HepG2 (cell line): ENCODE data around the gene SFR1. TPM values are rescaled to one million over a fixed set of nuclear protein-coding genes. Genes with fewer than 3 reads are reported as not detected.

ENCODE experiments used
- ATAC-seq: fragments of 200-7000 bp; cut with Tn5 transposase; 3 replicates; pipeline ENCODE4 v1.9.1; 2020; ENCODE audit warnings: mild to moderate bottlenecking, moderate library complexity
- BruUV-seq: library from RNA; stranded (reverse); fragments of 400-500 nt; replicated peaks from 2 replicates; lab custom pipeline; 2021; lab: Mats Ljungman, UMichigan
- CTCF ChIA-PET: fragments of 300-600 bp; formaldehyde crosslinking; extraction: SDS; loops from one replicate; lab custom pipeline; 2021; ENCODE audit warnings: low total read pairs, inconsistent platforms, low intra/inter-chr PET ratio; lab: Yijun Ruan, JAX
- POLR2A ChIA-PET: fragments of 350-600 bp; sonication (Branson Sonifier 250); formaldehyde crosslinking; loops from one replicate; lab custom pipeline; 2020; ENCODE audit warnings: antibody characterized with exemption, inconsistent platforms; lab: Yijun Ruan, JAX
- DNase-seq: peaks from one replicate; pipeline ENCODE4 v3.0.0-alpha.2; 2015; ENCODE audit warnings: low spot score
- FAIRE-seq: peaks from 3 replicates; lab custom pipeline; 2011; peaks lifted over from hg19 to GRCh38; lab: Jason Lieb, UNC
- H2AFZ ChIP-seq: one replicate; pipeline ENCODE4 v1.6.1; 2011; ENCODE audit warnings: low read length, inconsistent platforms
- H3K27ac ChIP-seq: fragments of 300-600 bp; 3 replicates; pipeline ENCODE4 v1.8.0; 2011; ENCODE audit warnings: mixed run types, mild to moderate bottlenecking, mixed read lengths, low read length, inconsistent platforms; ENCODE audit not compliant: insufficient read depth; ENCODE audit errors: extremely low read length
- H3K27me3 ChIP-seq, 2 experiments: fragments of 200-600 bp in 1 of 2; 2 replicates in 1 of 2; 3 replicates in 1 of 2; pipeline versions ENCODE4 v1.6.0 to v1.8.0; 2011; ENCODE audit warnings: low read length in 2 of 2, mild to moderate bottlenecking in 2 of 2, moderate library complexity in 2 of 2, inconsistent platforms in 1 of 2; ENCODE audit not compliant: insufficient read depth in 2 of 2, control insufficient read depth in 1 of 2
- H3K36me3 ChIP-seq, 2 experiments: fragments of 200-600 bp in 1 of 2; replicated peaks in 1 of 2; 2 replicates in 1 of 2; 3 replicates in 1 of 2; pipeline versions ENCODE4 v1.5.1 to v1.8.0; 2011; ENCODE audit warnings: low read length in 2 of 2, inconsistent platforms in 1 of 2; ENCODE audit not compliant: insufficient read depth in 2 of 2, control insufficient read depth in 1 of 2
- H3K4me1 ChIP-seq: 2 replicates; pipeline ENCODE4 v1.5.1; 2012; ENCODE audit warnings: low read length, inconsistent platforms; ENCODE audit not compliant: insufficient read depth
- H3K4me2 ChIP-seq: 2 replicates; pipeline ENCODE4 v1.6.0; 2011; ENCODE audit warnings: low read depth, low read length, inconsistent platforms
- H3K4me3 ChIP-seq, 3 experiments: fragments of 200-600 bp in 1 of 3; sonication (generic), shearing (Covaris generic) in 1 of 3; replicated peaks in 1 of 3; 2 replicates each; pipeline ENCODE4 v1.5.1; 2011 to 2016; ENCODE audit warnings: low read length in 3 of 3, inconsistent platforms in 2 of 3, low read depth in 2 of 3, mild to moderate bottlenecking in 2 of 3, control low read depth in 1 of 3, mixed read lengths in 1 of 3; ENCODE audit not compliant: insufficient read depth in 1 of 3
- H3K79me2 ChIP-seq: one replicate; pipeline ENCODE4 v1.6.1; 2011; ENCODE audit warnings: low read length, inconsistent platforms; ENCODE audit not compliant: insufficient read depth
- H3K9ac ChIP-seq: 2 replicates; pipeline ENCODE4 v1.6.0; 2011; ENCODE audit warnings: mild to moderate bottlenecking, low read depth, low read length, inconsistent platforms; ENCODE audit not compliant: insufficient read depth
- H3K9me3 ChIP-seq: 2 replicates; pipeline ENCODE4 v1.5.1; 2012; ENCODE audit warnings: mild to moderate bottlenecking, low read length
- H4K20me1 ChIP-seq: 2 replicates; pipeline ENCODE4 v1.6.0; 2011; ENCODE audit warnings: inconsistent platforms, mild to moderate bottlenecking, low read length, moderate library complexity; ENCODE audit not compliant: insufficient read depth
- BATF2 ChIP-seq: sonication (generic); formaldehyde crosslinking; IDR thresholded peaks from 2 replicates; pipeline ENCODE4 v1.8.0; 2022; ENCODE audit warnings: mild to moderate bottlenecking, missing genetic modification reagents, moderate library complexity
- DRAP1 ChIP-seq: IDR thresholded peaks from 2 replicates; pipeline ENCODE4 v1.6.1; 2016; ENCODE audit warnings: missing genetic modification reagents, missing compliant biosample characterization
- EHMT2 ChIP-seq: fragments of 200-600 bp; sonication (generic); IDR thresholded peaks from 2 replicates; pipeline ENCODE4 v1.7.0; 2017; ENCODE audit warnings: antibody characterized with exemption, low read depth, low read length, borderline replicate concordance
- HINFP ChIP-seq: sonication (generic); formaldehyde crosslinking; IDR thresholded peaks from 2 replicates; pipeline ENCODE4 v1.4.0; 2020; ENCODE audit warnings: low read depth, mild to moderate bottlenecking, missing genetic modification reagents
- MIXL1 ChIP-seq: IDR thresholded peaks from 2 replicates; pipeline ENCODE4 v1.6.1; 2016
- MTF2 ChIP-seq: sonication (generic); formaldehyde crosslinking; IDR thresholded peaks from 2 replicates; pipeline ENCODE4 v1.5.0; 2020; ENCODE audit warnings: missing genetic modification reagents, borderline replicate concordance
- MXD1 ChIP-seq: sonication (generic); formaldehyde crosslinking; IDR thresholded peaks from 2 replicates; pipeline ENCODE4 v1.4.0; 2020; ENCODE audit warnings: mild to moderate bottlenecking, missing genetic modification reagents
- PATZ1 ChIP-seq: sonication (generic); formaldehyde crosslinking; IDR thresholded peaks from 2 replicates; pipeline ENCODE4 v1.4.0; 2020; ENCODE audit warnings: missing genetic modification reagents
- RXRA ChIP-seq: sonication (generic); formaldehyde crosslinking; IDR thresholded peaks from 2 replicates; pipeline ENCODE4 v1.5.1; 2020; ENCODE audit warnings: missing genetic modification reagents
- SMAD9 ChIP-seq: sonication (generic); formaldehyde crosslinking; IDR thresholded peaks from 2 replicates; pipeline ENCODE4 v1.5.1; 2020; ENCODE audit warnings: mild to moderate bottlenecking, missing genetic modification reagents
- SUZ12 ChIP-seq: fragments of 150-350 bp; IDR thresholded peaks from 2 replicates; pipeline ENCODE4 v1.6.1; 2014; ENCODE audit warnings: low read depth, low read length
- TARDBP ChIP-seq: sonication (generic); formaldehyde crosslinking; IDR thresholded peaks from 2 replicates; pipeline ENCODE4 v1.8.0; 2022; ENCODE audit warnings: mild to moderate bottlenecking, missing genetic modification reagents
- TEAD3 ChIP-seq: optimal IDR thresholded peaks from 2 replicates; pipeline ENCODE3; 2016; ENCODE audit warnings: borderline replicate concordance
- TOPORS ChIP-seq: sonication (generic); formaldehyde crosslinking; IDR thresholded peaks from 2 replicates; pipeline ENCODE4 v1.8.0; 2023; ENCODE audit warnings: mild to moderate bottlenecking, missing genetic modification reagents
- ZC3H13 ChIP-seq: sonication (generic); formaldehyde crosslinking; IDR thresholded peaks from 2 replicates; pipeline ENCODE4 v1.8.1; 2023; ENCODE audit warnings: mild to moderate bottlenecking, missing genetic modification reagents, moderate library complexity
- ZNF350 ChIP-seq: sonication (generic); formaldehyde crosslinking; IDR thresholded peaks from 2 replicates; pipeline ENCODE4 v1.4.0; 2020; ENCODE audit warnings: mild to moderate bottlenecking, low read depth, missing genetic modification reagents, borderline replicate concordance
- ZNF776 ChIP-seq: sonication (generic); formaldehyde crosslinking; IDR thresholded peaks from 2 replicates; pipeline ENCODE4 v1.4.0; 2020; ENCODE audit warnings: mild to moderate bottlenecking, missing genetic modification reagents
- WGBS: methylation state at CpG from one replicate; pipeline ENCODE4 v1.1.6; 2017; ENCODE audit warnings: low lambda C conversion rate; 5-methylcytosine and 5-hydroxymethylcytosine counted together
- in situ Hi-C: cut with HindIII; loops from 2 replicates; pipeline ENCODE4 v1.10.0; 2017; ENCODE audit warnings: low pct_unique_long_range_greater_than_20kb; ENCODE audit not compliant: extremely low pct_ligation_motif_present
- intact Hi-C: fragments of 100-400 bp; cut with micrococcal nuclease; formaldehyde crosslinking; loops from one replicate; pipeline ENCODE4 v1.10.0; 2022; ENCODE audit not compliant: unreplicated experiment
- polyA plus RNA-seq, 8 experiments: library from polyadenylated mRNA; depleted of rRNA in 3 of 8; stranded (reverse) in 7 of 8; unstranded in 1 of 8; fragments of >200 nt; fragmentation: Illumina TruSeq in 4 of 8; extraction: Trizol in 4 of 8; gene quantifications; 2 replicates each; pipeline versions ENCODE4 v1.2.1 to v1.2.3, GENCODE V29; 2011 to 2016; ENCODE audit warnings: low read depth in 4 of 8, missing spikeins in 1 of 8, mixed read lengths in 1 of 8; ENCODE audit not compliant: insufficient read depth in 1 of 8
- total RNA-seq, 5 experiments: library from RNA; depleted of rRNA; stranded (reverse); fragments of >200 nt; fragmentation: Illumina TruSeq; extraction: Trizol; gene quantifications; 2 replicates each; pipeline ENCODE4 v1.2.3, GENCODE V29; 2016; ENCODE audit warnings: low read depth in 1 of 5

Gene SFR1
- total and polyA plus RNA-seq, 2 of the 13 experiments (the other 11 are each of a cell fraction or from before 2014, with no cell fraction given): 2.2 to 6.1 TPM

GRCh38 chr10:104155591-104155990 lies 33.6 kb downstream of the SFR1 start (continued):
- TF ChIP-seq HINFP (CRISPR knock-in tag): no peak
- TF ChIP-seq MIXL1 (CRISPR knock-in tag): no peak
- no peak for TF ChIP-seq ZNF350 (CRISPR knock-in tag)
- TF ChIP-seq RXRA (CRISPR knock-in tag): no peak
- no peak for TF ChIP-seq TOPORS (CRISPR knock-in tag)
- TF ChIP-seq TEAD3: no peak
- TF ChIP-seq, all 625 proteins: peak for 0

- no peaks in the 10 kb centered on the region for H3K36me3 ChIP-seq
- H3K4me3 ChIP-seq: no peak overlapping the region
- 60% methylated on average over 5 of the region's 5 CpGs for WGBS
- in situ Hi-C loops (no loop called here), intact Hi-C loops (no loop called here)
- no peaks in the 10 kb centered on the region for H3K79me2 ChIP-seq
- H3K27ac ChIP-seq: no peak overlapping the region
- no peak overlapping the region for H3K9ac ChIP-seq
- ChIA-PET POLR2A (no interaction called here), CTCF (no interaction called here)
- no peak for ATAC-seq
- BruUV-seq: no TSS peak
- H2AFZ ChIP-seq: no peak overlapping the region
- no peak for DNase-seq
- no peak for FAIRE-seq
- no peaks in the 10 kb centered on the region for H3K4me1 ChIP-seq
- no peaks in the 10 kb centered on the region for H3K9me3 ChIP-seq
- no peak for TF ChIP-seq ZNF776
- TF ChIP-seq ZC3H13 (CRISPR knock-in tag): no peak
- TF ChIP-seq EHMT2: no peak
- no peak for TF ChIP-seq BATF2 (CRISPR knock-in tag)
- no peak for TF ChIP-seq SMAD9
- no peak for TF ChIP-seq SUZ12
- no peak for TF ChIP-seq PATZ1 (CRISPR knock-in tag)
- no peak for TF ChIP-seq MTF2 (CRISPR knock-in tag)
- no peak for TF ChIP-seq TARDBP (CRISPR knock-in tag)
- no peak for TF ChIP-seq MXD1 (CRISPR knock-in tag)
- no peak for TF ChIP-seq DRAP1 (CRISPR knock-in tag)
- no peak overlapping the region for H3K4me2 ChIP-seq
- no peaks in the 10 kb centered on the region for H4K20me1 ChIP-seq
- peaks cover 1 to 7% of the 10 kb centered on the region in 2 experiments; a peak in 1 of 5 replicates for H3K27me3 ChIP-seq
Observed at GRCh38 chr10:104170610-104171254, 48.8 kb downstream of the SFR1 start.
